Endothelial cell (in vitro differentiated cells): ENCODE results near the gene PBX2. TPM values are rescaled to one million over a fixed set of nuclear protein-coding genes. Genes with fewer than 3 reads are reported as not detected.

Experiments used
- DNase-seq: peaks from one replicate; pipeline ENCODE4 v3.0.0; 2021; ENCODE audit warnings: low spot score
- H3K27ac Mint-ChIP-seq: one replicate; pipeline ENCODE4 v1.8.0; 2021; ENCODE audit warnings: mixed read lengths, inconsistent platforms; ENCODE audit not compliant: unreplicated experiment
- H3K27me3 Mint-ChIP-seq: one replicate; pipeline ENCODE4 v1.8.0; 2021; ENCODE audit warnings: mild to moderate bottlenecking, moderate library complexity, mixed read lengths, inconsistent platforms; ENCODE audit not compliant: unreplicated experiment
- H3K36me3 Mint-ChIP-seq: one replicate; pipeline ENCODE4 v1.8.0; 2021; ENCODE audit warnings: mild to moderate bottlenecking, low read depth, mixed read lengths, inconsistent platforms; ENCODE audit not compliant: unreplicated experiment
- H3K4me1 Mint-ChIP-seq: one replicate; pipeline ENCODE4 v1.8.0; 2021; ENCODE audit warnings: mild to moderate bottlenecking, mixed read lengths, inconsistent platforms; ENCODE audit not compliant: unreplicated experiment
- H3K4me3 Mint-ChIP-seq: one replicate; pipeline ENCODE4 v1.8.0; 2021; ENCODE audit warnings: mild to moderate bottlenecking, mixed read lengths, inconsistent platforms; ENCODE audit not compliant: unreplicated experiment
- H3K9me3 Mint-ChIP-seq: one replicate; pipeline ENCODE4 v1.8.0; 2021; ENCODE audit warnings: mixed read lengths, inconsistent platforms; ENCODE audit not compliant: unreplicated experiment
- CTCF ChIP-seq: fragments of 200-600 bp; sonication (generic); IDR thresholded peaks from one replicate; pipeline ENCODE4 v1.5.0; 2021; ENCODE audit warnings: antibody characterized with exemption; ENCODE audit not compliant: unreplicated experiment
- total RNA-seq: library from RNA; stranded (reverse); fragmentation: NEBNext Ultra II Directional; extraction: Animal tissue kit (Norgen Biotek cat#: 25700); gene quantifications from one replicate; pipeline ENCODE4 v1.2.1, GENCODE V29; 2021; ENCODE audit not compliant: unreplicated experiment

Gene PBX2
- total RNA-seq, 1 donor from 2014 or later = 308 TPM

- peaks cover 8% of the 10 kb centered on the region for H3K36me3 Mint-ChIP-seq
- peak overlapping the region; percentile 85 for H3K27ac Mint-ChIP-seq
- H3K27me3 Mint-ChIP-seq = peaks cover 5% of the 10 kb centered on the region
- no peaks in the 10 kb centered on the region for H3K9me3 Mint-ChIP-seq
- H3K4me3 Mint-ChIP-seq = no peak overlapping the region
- peaks cover 50% of the 10 kb centered on the region for H3K4me1 Mint-ChIP-seq
- no peak for DNase-seq
- no peak for TF ChIP-seq CTCF
These were observed 34.7 kb upstream of the PBX2 start for GRCh38 chr6:32224696-32225095.

GRCh38 chr6:32223258-32224235 is 33.5 kb upstream of the PBX2 start, which contains the start of gene NOTCH4:
TSS of gene NOTCH4 (minus strand) at chr6:32224067. CDS start at chr6:32223928, 139 bp downstream.
- Mint-ChIP-seq H3K4me3 (peak within 1 kb of the TSS; percentile 88), H3K9me3 (no peaks in the 10 kb centered on the region), H3K4me1 (peaks cover 47% of the 10 kb centered on the region), H3K36me3 (peaks cover 20% of the 10 kb centered on the region), H3K27ac (peak within 1 kb of the TSS; percentile 91), H3K27me3 (peaks cover 8% of the 10 kb centered on the region)
- no peak for TF ChIP-seq CTCF
- DNase-seq = peak; percentile 19

- H3K27me3 Mint-ChIP-seq = peaks cover 6% of the 10 kb centered on the region
- H3K9me3 Mint-ChIP-seq = no peaks in the 10 kb centered on the region
- H3K4me3 Mint-ChIP-seq = peak overlapping the region; percentile 78
- peak overlapping the region; percentile 67 for H3K27ac Mint-ChIP-seq
- H3K4me1 Mint-ChIP-seq = peaks cover 45% of the 10 kb centered on the region
- no peak for TF ChIP-seq CTCF
- peaks cover 24% of the 10 kb centered on the region for H3K36me3 Mint-ChIP-seq
- DNase-seq = no peak
These were observed 32.6 kb upstream of the PBX2 start for GRCh38 chr6:32222333-32223230.

GRCh38 chr6:32220021-32220420 is 30.0 kb upstream of the PBX2 start:
- H3K27me3 Mint-ChIP-seq = peaks cover 6% of the 10 kb centered on the region
- no peaks in the 10 kb centered on the region for H3K9me3 Mint-ChIP-seq
- DNase-seq = no peak
- H3K4me3 Mint-ChIP-seq = peak overlapping the region; percentile 37
- TF ChIP-seq CTCF = no peak
- H3K36me3 Mint-ChIP-seq = peaks cover 43% of the 10 kb centered on the region
- no peak overlapping the region for H3K27ac Mint-ChIP-seq
- H3K4me1 Mint-ChIP-seq = peaks cover 49% of the 10 kb centered on the region
